ENCODE results near the gene SLC35E3. TPM values are rescaled to one million over a fixed set of nuclear protein-coding genes. Genes with fewer than 3 reads are reported as not detected.

The SLC35E3 gene
- total and polyA plus RNA-seq, 2 of the 13 experiments (the other 11 are each of a cell fraction or from before 2014, with no cell fraction given), result 13.0 to 22.1 TPM

DNA sequence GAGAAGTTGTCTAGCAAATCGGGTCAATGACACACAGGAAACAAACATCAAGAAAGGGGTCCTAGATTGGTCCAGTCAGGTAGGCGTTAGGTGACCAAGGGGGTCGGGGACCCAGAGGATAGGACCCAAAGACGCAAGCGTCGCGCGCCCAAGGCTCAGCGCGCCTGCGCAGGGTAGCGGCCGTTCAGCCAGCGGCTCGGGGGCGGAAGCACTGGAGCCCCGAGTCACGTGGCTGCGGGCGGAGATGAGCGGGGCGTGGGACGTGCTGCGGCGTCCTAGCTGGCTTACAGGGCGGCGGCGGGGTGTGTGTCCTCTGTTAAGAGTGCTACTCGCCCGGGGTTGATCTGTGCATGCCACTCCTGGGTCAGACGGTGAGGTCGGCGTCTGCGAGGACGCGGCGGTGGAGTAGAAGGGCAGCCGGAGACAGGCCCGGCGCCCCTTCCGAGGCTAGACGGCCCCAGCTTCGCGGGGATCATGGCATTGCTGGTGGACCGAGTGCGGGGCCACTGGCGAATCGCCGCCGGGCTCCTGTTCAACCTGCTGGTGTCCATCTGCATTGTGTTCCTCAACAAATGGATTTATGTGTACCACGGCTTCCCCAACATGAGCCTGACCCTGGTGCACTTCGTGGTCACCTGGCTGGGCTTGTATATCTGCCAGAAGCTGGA, at the start of gene SLC35E3 (continued):
- TF ChIP-seq, protein P1, sequence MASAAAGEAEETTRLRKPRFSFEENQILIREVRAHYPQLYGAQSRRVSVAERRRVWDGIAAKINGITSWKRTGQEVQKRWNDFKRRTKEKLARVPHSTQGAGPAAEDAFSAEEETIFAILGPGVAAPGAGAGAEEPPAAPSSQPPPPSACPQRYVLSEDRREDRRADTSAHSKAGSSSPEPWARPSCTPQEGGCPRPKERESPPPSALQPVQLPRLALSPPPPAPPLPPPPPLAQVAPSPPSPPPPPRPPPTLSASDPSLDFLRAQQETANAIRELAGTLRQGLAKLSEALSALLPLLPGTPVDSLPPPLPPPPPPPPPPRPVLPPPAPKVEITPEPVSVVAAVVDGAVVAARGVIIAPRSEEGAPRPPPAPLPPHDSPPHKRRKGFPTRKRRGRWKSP (CRISPR knock-in tag; IDR thresholded peaks at IDR 0.05), result peak; percentile 89
- TF ChIP-seq MIXL1 (CRISPR knock-in tag; IDR thresholded peaks at IDR 0.05) (0 out of 2 replicates have a peak, but pooled peaks have one; percentile 21), MBNL3 (CRISPR knock-in tag; conservative IDR thresholded peaks at IDR 0.05) (no peak), PLRG1 (conservative IDR thresholded peaks at IDR 0.05) (no peak), ETV6 (CRISPR knock-in tag; conservative IDR thresholded peaks at IDR 0.05) (no peak), NFRKB (IDR thresholded peaks at IDR 0.05) (no peak), PAX8 (CRISPR knock-in tag; IDR thresholded peaks at IDR 0.05; ENCODE audit: borderline replicate concordance) (no peak; the same call in 1 of the 2 replicates), ZNF598 (CRISPR knock-in tag; IDR thresholded peaks at IDR 0.05; ENCODE audit: borderline replicate concordance) (no peak), RARG (CRISPR knock-in tag; IDR thresholded peaks at IDR 0.05; ENCODE audit: low read depth) (no peak), ZSCAN29 (CRISPR knock-in tag; conservative IDR thresholded peaks at IDR 0.05) (peak; percentile 43; the same call in 1 of the 2 replicates), NCOA5 (CRISPR knock-in tag; IDR thresholded peaks at IDR 0.05) (no peak), ZNF562 (CRISPR knock-in tag; IDR thresholded peaks at IDR 0.05; ENCODE audit: borderline replicate concordance) (no peak), ZFAT (CRISPR knock-in tag; conservative IDR thresholded peaks at IDR 0.05) (no peak), ZNF749 (CRISPR knock-in tag; IDR thresholded peaks at IDR 0.05; ENCODE audit: borderline replicate concordance) (no peak), ZNF678 (CRISPR knock-in tag; IDR thresholded peaks at IDR 0.05) (no peak), SNAI1 (CRISPR knock-in tag; IDR thresholded peaks at IDR 0.05; ENCODE audit: borderline replicate concordance) (peak; percentile 93; the same call in 1 of the 2 replicates), ATF7-NPFF (CRISPR knock-in tag; IDR thresholded peaks at IDR 0.05; ENCODE audit: low read depth) (peak; percentile 78; the same call in 1 of the 2 replicates), TBX2 (CRISPR knock-in tag; IDR thresholded peaks at IDR 0.05; ENCODE audit: borderline replicate concordance) (peak; percentile 87; the same call in 1 of the 2 replicates), ZNF264 (CRISPR knock-in tag; IDR thresholded peaks at IDR 0.05) (no peak; the same call in 1 of the 2 replicates)
- TF ChIP-seq, protein P2, sequence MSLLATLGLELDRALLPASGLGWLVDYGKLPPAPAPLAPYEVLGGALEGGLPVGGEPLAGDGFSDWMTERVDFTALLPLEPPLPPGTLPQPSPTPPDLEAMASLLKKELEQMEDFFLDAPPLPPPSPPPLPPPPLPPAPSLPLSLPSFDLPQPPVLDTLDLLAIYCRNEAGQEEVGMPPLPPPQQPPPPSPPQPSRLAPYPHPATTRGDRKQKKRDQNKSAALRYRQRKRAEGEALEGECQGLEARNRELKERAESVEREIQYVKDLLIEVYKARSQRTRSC (CRISPR knock-in tag; IDR thresholded peaks at IDR 0.05; ENCODE audit: low read depth), result no peak
- TF ChIP-seq, protein P3, sequence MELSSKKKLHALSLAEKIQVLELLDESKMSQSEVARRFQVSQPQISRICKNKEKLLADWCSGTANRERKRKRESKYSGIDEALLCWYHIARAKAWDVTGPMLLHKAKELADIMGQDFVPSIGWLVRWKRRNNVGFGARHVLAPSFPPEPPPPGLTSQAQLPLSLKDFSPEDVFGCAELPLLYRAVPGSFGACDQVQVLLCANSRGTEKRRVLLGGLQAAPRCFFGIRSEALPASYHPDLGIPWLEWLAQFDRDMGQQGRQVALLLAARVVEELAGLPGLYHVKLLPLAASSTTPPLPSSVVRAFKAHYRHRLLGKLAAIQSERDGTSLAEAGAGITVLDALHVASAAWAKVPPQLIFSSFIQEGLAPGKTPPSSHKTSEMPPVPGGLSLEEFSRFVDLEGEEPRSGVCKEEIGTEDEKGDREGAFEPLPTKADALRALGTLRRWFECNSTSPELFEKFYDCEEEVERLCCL (CRISPR knock-in tag; IDR thresholded peaks at IDR 0.05; ENCODE audit: borderline replicate concordance), result no peak
- TF ChIP-seq, protein P4, sequence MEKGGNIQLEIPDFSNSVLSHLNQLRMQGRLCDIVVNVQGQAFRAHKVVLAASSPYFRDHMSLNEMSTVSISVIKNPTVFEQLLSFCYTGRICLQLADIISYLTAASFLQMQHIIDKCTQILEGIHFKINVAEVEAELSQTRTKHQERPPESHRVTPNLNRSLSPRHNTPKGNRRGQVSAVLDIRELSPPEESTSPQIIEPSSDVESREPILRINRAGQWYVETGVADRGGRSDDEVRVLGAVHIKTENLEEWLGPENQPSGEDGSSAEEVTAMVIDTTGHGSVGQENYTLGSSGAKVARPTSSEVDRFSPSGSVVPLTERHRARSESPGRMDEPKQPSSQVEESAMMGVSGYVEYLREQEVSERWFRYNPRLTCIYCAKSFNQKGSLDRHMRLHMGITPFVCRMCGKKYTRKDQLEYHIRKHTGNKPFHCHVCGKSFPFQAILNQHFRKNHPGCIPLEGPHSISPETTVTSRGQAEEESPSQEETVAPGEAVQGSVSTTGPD (CRISPR knock-in tag; IDR thresholded peaks at IDR 0.05), result 0 out of 2 replicates have a peak, but pooled peaks have one; percentile 54
- TF ChIP-seq, protein P5, sequence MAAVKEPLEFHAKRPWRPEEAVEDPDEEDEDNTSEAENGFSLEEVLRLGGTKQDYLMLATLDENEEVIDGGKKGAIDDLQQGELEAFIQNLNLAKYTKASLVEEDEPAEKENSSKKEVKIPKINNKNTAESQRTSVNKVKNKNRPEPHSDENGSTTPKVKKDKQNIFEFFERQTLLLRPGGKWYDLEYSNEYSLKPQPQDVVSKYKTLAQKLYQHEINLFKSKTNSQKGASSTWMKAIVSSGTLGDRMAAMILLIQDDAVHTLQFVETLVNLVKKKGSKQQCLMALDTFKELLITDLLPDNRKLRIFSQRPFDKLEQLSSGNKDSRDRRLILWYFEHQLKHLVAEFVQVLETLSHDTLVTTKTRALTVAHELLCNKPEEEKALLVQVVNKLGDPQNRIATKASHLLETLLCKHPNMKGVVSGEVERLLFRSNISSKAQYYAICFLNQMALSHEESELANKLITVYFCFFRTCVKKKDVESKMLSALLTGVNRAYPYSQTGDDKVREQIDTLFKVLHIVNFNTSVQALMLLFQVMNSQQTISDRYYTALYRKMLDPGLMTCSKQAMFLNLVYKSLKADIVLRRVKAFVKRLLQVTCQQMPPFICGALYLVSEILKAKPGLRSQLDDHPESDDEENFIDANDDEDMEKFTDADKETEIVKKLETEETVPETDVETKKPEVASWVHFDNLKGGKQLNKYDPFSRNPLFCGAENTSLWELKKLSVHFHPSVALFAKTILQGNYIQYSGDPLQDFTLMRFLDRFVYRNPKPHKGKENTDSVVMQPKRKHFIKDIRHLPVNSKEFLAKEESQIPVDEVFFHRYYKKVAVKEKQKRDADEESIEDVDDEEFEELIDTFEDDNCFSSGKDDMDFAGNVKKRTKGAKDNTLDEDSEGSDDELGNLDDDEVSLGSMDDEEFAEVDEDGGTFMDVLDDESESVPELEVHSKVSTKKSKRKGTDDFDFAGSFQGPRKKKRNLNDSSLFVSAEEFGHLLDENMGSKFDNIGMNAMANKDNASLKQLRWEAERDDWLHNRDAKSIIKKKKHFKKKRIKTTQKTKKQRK (IDR thresholded peaks at IDR 0.05; ENCODE audit: low read length), result no peak

Data from HepG2 (cell line).